A673 (cell line): ENCODE data around the gene SUN3.

ENCODE experiments used
- EZH2 ChIP-seq: fragments of 200-600 bp; sonication (generic); IDR thresholded peaks from 2 replicates; pipeline ENCODE4 v1.6.1; 2017; ENCODE audit warnings: borderline replicate concordance, low read depth, mild to moderate bottlenecking, mixed read lengths, antibody characterized with exemption, low read length; ENCODE audit not compliant: poor library complexity, severe bottlenecking
- TF ChIP-seq, protein P1 (sequence below): fragments of 300-800, 200-600 bp; sonication (generic); conservative IDR thresholded peaks from 2 replicates; pipeline ENCODE4 v1.5.1; 2017; ENCODE audit warnings: low read depth, mild to moderate bottlenecking, antibody characterized with exemption, low read length, moderate library complexity, mixed read lengths

- TF ChIP-seq, protein P1, sequence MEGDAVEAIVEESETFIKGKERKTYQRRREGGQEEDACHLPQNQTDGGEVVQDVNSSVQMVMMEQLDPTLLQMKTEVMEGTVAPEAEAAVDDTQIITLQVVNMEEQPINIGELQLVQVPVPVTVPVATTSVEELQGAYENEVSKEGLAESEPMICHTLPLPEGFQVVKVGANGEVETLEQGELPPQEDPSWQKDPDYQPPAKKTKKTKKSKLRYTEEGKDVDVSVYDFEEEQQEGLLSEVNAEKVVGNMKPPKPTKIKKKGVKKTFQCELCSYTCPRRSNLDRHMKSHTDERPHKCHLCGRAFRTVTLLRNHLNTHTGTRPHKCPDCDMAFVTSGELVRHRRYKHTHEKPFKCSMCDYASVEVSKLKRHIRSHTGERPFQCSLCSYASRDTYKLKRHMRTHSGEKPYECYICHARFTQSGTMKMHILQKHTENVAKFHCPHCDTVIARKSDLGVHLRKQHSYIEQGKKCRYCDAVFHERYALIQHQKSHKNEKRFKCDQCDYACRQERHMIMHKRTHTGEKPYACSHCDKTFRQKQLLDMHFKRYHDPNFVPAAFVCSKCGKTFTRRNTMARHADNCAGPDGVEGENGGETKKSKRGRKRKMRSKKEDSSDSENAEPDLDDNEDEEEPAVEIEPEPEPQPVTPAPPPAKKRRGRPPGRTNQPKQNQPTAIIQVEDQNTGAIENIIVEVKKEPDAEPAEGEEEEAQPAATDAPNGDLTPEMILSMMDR: no peak
- TF ChIP-seq EZH2: no peak
These were observed 63.5 kb downstream of the SUN3 start for GRCh38 chr7:47965456-47965855.
